WERI-Rb-1 (cell line): ENCODE results near the gene TOR1B.

ENCODE experiments used
- DNase-seq: peaks from one replicate; pipeline ENCODE4 v3.0.0-alpha.2; 2020
- H3K27ac ChIP-seq: fragments of 250-450 bp; sonication (Bioruptor Pico); 2 replicates; pipeline ENCODE4 v1.5.1; 2020; ENCODE audit warnings: mild to moderate bottlenecking, moderate library complexity
- H3K27me3 ChIP-seq: fragments of 250-450 bp; sonication (Bioruptor Pico); 2 replicates; pipeline ENCODE4 v1.5.1; 2021; ENCODE audit warnings: mild to moderate bottlenecking, low read depth, moderate library complexity; ENCODE audit not compliant: insufficient read depth, severe bottlenecking
- H3K36me3 ChIP-seq: fragments of 250-450 bp; sonication (Bioruptor Pico); 2 replicates; pipeline ENCODE4 v1.5.1; 2020; ENCODE audit warnings: mild to moderate bottlenecking, moderate library complexity
- H3K4me3 ChIP-seq: 2 replicates; pipeline ENCODE4 v1.5.1; 2011; ENCODE audit warnings: low read depth, mild to moderate bottlenecking, control low read depth, low read length
- H3K9me3 ChIP-seq: fragments of 250-450 bp; sonication (Bioruptor Pico); 2 replicates; pipeline ENCODE4 v1.5.1; 2021; ENCODE audit warnings: mild to moderate bottlenecking, moderate library complexity; ENCODE audit not compliant: severe bottlenecking
- TF ChIP-seq, protein P1 (sequence below): IDR thresholded peaks from 2 replicates; pipeline ENCODE4 v1.5.1; 2011; ENCODE audit warnings: low read depth, mild to moderate bottlenecking, control low read depth, inconsistent platforms, low read length

The TOR1B gene

DNA sequence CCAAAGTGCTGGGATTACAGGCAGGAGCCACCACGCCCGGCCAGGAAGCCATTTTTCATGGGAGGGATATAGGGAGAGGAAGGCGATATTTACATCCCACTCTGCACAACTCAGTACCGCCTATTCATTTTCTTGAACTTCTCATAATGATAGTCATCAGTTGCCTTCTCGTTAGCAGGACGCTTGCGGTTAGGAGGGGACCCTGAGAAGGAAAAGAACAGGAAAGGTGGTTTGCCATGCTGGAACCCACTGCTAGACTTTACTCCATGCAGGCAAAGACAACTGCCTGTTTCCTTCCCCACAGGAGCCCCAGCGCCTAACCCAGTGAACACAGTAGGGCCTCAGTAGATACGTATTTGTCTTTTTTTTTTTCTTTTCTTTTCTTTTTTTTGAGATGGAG is 25.1 kb downstream of the TOR1B start:
- TF ChIP-seq, protein P1, sequence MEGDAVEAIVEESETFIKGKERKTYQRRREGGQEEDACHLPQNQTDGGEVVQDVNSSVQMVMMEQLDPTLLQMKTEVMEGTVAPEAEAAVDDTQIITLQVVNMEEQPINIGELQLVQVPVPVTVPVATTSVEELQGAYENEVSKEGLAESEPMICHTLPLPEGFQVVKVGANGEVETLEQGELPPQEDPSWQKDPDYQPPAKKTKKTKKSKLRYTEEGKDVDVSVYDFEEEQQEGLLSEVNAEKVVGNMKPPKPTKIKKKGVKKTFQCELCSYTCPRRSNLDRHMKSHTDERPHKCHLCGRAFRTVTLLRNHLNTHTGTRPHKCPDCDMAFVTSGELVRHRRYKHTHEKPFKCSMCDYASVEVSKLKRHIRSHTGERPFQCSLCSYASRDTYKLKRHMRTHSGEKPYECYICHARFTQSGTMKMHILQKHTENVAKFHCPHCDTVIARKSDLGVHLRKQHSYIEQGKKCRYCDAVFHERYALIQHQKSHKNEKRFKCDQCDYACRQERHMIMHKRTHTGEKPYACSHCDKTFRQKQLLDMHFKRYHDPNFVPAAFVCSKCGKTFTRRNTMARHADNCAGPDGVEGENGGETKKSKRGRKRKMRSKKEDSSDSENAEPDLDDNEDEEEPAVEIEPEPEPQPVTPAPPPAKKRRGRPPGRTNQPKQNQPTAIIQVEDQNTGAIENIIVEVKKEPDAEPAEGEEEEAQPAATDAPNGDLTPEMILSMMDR: no peak
- H3K36me3 ChIP-seq: peaks cover 62% of the 10 kb centered on the region
- no peaks in the 10 kb centered on the region for H3K27me3 ChIP-seq

DNA sequence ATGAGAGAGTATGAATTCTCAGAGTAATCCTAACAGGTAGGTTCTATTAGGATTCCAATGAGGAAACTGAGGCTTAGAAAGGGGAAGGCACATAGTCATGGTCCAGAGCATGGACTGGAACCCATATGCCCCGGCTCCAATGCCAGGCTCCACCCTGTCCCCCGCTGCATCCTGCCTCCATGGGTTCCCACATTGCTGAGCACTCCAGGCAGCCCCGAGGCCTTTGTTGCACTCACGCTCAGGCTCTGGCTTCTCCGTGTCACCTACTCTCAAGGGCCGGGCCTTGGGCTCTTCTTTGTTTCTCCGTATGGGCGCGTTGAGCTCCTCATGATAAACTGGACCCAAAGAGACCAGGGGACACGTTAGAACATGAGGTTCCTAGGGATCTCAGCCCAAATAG is 26.0 kb downstream of the TOR1B start:
- Histone ChIP-seq H3K27ac (no peak overlapping the region), H3K27me3 (no peaks in the 10 kb centered on the region), H3K4me3 (no peak overlapping the region), H3K9me3 (no peaks in the 10 kb centered on the region), H3K36me3 (peaks cover 65% of the 10 kb centered on the region)
- TF ChIP-seq, protein P1: no peak
- no peak for DNase-seq

More for the DNA sequence above, 25.1 kb downstream of the TOR1B start:
- no peak overlapping the region for H3K27ac ChIP-seq
- H3K9me3 ChIP-seq: no peaks in the 10 kb centered on the region
- H3K4me3 ChIP-seq: no peak overlapping the region
- DNase-seq: no peak

- Histone ChIP-seq H3K36me3 (peaks cover 61% of the 10 kb centered on the region), H3K4me3 (no peak overlapping the region)
- no peak for DNase-seq
These were observed 30.0 kb downstream of the TOR1B start for GRCh38 chr9:129832982-129833381.

GRCh38 chr9:129834489-129835127 is 31.6 kb downstream of the TOR1B start:
- Histone ChIP-seq H3K27me3 (no peaks in the 10 kb centered on the region), H3K36me3 (peaks cover 45% of the 10 kb centered on the region), H3K27ac (peak overlapping the region; percentile 70), H3K9me3 (no peaks in the 10 kb centered on the region), H3K4me3 (peak overlapping the region; percentile 97)
- no peak for DNase-seq
- TF ChIP-seq, protein P1: no peak

More at GRCh38 chr9:129832982-129833381, 30.0 kb downstream of the TOR1B start:
- no peak overlapping the region for H3K27ac ChIP-seq
- H3K27me3 ChIP-seq: no peaks in the 10 kb centered on the region
- H3K9me3 ChIP-seq: no peaks in the 10 kb centered on the region
- TF ChIP-seq, protein P1: no peak

DNA sequence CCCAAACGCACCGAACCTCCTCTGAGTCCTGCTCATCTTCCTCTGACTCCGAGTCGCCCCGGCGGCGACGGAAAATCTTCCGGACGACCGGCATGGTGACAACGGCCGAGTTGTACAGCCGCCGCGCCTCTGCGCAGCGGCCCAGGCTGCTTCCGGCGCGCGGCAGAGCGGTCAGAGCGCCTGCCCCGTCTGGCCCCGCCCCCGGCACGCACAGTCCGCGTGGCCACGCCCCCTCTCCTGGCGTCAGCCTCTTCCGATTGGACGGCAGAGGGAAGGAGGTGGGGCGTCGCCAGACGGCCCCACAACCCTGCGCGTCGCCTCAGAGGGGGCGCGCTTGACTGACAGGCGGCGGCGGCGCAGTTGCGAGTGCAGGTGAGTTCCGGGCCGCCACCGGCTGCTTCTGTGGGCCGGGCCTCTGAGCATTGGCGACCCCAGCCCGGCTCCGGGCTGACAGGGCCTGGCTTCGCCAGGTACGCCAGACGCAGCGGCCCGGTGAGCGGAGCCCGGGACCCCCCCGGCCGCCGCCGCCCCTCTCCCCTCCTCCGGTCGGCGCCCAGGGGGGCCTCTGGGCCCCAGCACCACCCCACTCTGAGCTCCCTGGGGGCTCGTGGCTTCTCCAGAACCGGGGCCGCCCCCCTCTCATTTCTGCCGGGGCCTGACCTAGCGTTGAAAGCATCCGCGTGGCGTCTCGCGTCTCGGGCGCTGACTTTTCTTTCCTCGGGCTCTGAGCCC is 32.3 kb downstream of the TOR1B start, which contains the start of the genes C9orf78 and USP20:
C9orf78 (minus strand) TSS at position 148 of the 732 bp plus-strand sequence; CDS start at position 94, 54 bp downstream.
USP20 (plus strand) TSS at position 331 of the 732 bp plus-strand sequence. CDS start 17,098 bp downstream, outside the sequence.
- Histone ChIP-seq H3K27me3 (no peaks in the 10 kb centered on the region), H3K36me3 (peaks cover 38% of the 10 kb centered on the region), H3K27ac (peak within 1 kb of the TSS; percentile 76), H3K4me3 (peak within 1 kb of the TSS; percentile 97), H3K9me3 (no peaks in the 10 kb centered on the region)
- peak; percentile 98 for DNase-seq
- TF ChIP-seq, protein P1: no peak
